Esophagus squamous epithelium (tissue), 5 donors: Measurements from ENCODE around the gene MATK. TPM values are rescaled to one million over a fixed set of nuclear protein-coding genes. Genes with fewer than 3 reads are reported as not detected.

Experiments
- DNase-seq: peaks from one replicate; lab custom pipeline; 2025; lab: John Stamatoyannopoulos, UW
- H3K27ac ChIP-seq, 4 donors: fragments of 200-600 bp; sonication (generic); one replicate each; pipeline ENCODE4 v1.5.1; 2016 to 2019; ENCODE audit warnings: mild to moderate bottlenecking in 1 of 4
- H3K27me3 ChIP-seq, 4 donors: fragments of 200-600 bp; sonication (generic); 1 replicate in 3 of 4; 2 replicates in 1 of 4; pipeline versions ENCODE4 v1.5.1 to v1.6.0; 2017 to 2021; ENCODE audit warnings: antibody characterized with exemption in 1 of 4
- H3K36me3 ChIP-seq, 3 donors: fragments of 200-600 bp; sonication (generic); one replicate each; pipeline ENCODE4 v1.5.1; 2016 to 2019
- H3K4me1 ChIP-seq, 3 donors: fragments of 200-600 bp; sonication (generic); one replicate each; pipeline ENCODE4 v1.5.1; 2017 to 2019
- H3K4me3 ChIP-seq, 4 donors: fragments of 200-600 bp; sonication (generic); 1 replicate in 3 of 4; 2 replicates in 1 of 4; pipeline ENCODE4 v1.5.1; 2016 to 2019; ENCODE audit warnings: mild to moderate bottlenecking in 2 of 4, moderate library complexity in 1 of 4
- H3K9me3 ChIP-seq, 3 donors: fragments of 200-600 bp; sonication (generic); one replicate each; pipeline ENCODE4 v1.5.1; 2016 to 2019
- CTCF ChIP-seq, 6 experiments: fragments of 450-650 bp in 4 of 6; fragments of 200-600 bp in 2 of 6; sonication (generic) in 2 of 6; IDR thresholded peaks; one replicate each; pipeline ENCODE4 v1.5.1; 2016 to 2019; ENCODE audit warnings: antibody characterized with exemption in 6 of 6, mild to moderate bottlenecking in 4 of 6, moderate library complexity in 4 of 6
- POLR2A ChIP-seq, 4 donors: fragments of 450-650 bp; IDR thresholded peaks; one replicate each; pipeline ENCODE4 v1.6.1; 2017; ENCODE audit warnings: antibody characterized with exemption in 4 of 4, mild to moderate bottlenecking in 4 of 4, moderate library complexity in 3 of 4
- WGBS, 2 donors: methylation state at CpG; one replicate each; pipeline ENCODE4 v1.1.5; 2018; 5-methylcytosine and 5-hydroxymethylcytosine counted together
- intact Hi-C: fragments of 100-400 bp; cut with DNase I; formaldehyde crosslinking; loops from one replicate; pipeline ENCODE4 v1.15.0; 2022
- total RNA-seq, 4 donors: library from RNA; depleted of rRNA; stranded (reverse); fragments of >200 nt; gene quantifications; one replicate each; pipeline ENCODE4 v1.1.0, GENCODE V29; 2016
- donor health status: DM: yes; HTN: yes; CAD: no.

MATK gene
- total RNA-seq, 4 donors from 2014 or later = 1.1 to 4.4 (median 2.1) TPM; not detected in 1

- peaks cover 4 to 7% (median 6%) of the 10 kb centered on the region in 3 donors for H3K4me1 ChIP-seq
- TF ChIP-seq POLR2A (IDR thresholded peaks at IDR 0.05) = no peak
- TF ChIP-seq CTCF (IDR thresholded peaks at IDR 0.05) = no peak
- no peaks in the 10 kb centered on the region for H3K9me3 ChIP-seq
- no peak overlapping the region for H3K4me3 ChIP-seq
- intact Hi-C loops = no loop called here
- no peak for DNase-seq
- 84 to 94% methylated on average over 2 of the region's 2 CpGs for WGBS, 2 donors
- no peak overlapping the region for H3K27ac ChIP-seq
- H3K27me3 ChIP-seq = peaks cover 0 to 54% (median 0%) of the 10 kb centered on the region in 4 donors
- H3K36me3 ChIP-seq = no peaks in the 10 kb centered on the region
Measured at GRCh38 chr19:3796358-3796757, 10.2 kb upstream of the MATK start.

- no peaks in the 10 kb centered on the region for H3K4me1 ChIP-seq
- H3K36me3 ChIP-seq = no peaks in the 10 kb centered on the region
- no peak overlapping the region for H3K4me3 ChIP-seq
- DNase-seq = no peak
- no peaks in the 10 kb centered on the region for H3K9me3 ChIP-seq
- no peak for TF ChIP-seq CTCF (IDR thresholded peaks at IDR 0.05)
- TF ChIP-seq POLR2A (IDR thresholded peaks at IDR 0.05) = no peak
- intact Hi-C loops = no loop called here
- WGBS, 2 donors = 81% methylated on average over 3 of the region's 3 CpGs
- H3K27me3 ChIP-seq = peaks cover 0 to 43% (median 0%) of the 10 kb centered on the region in 4 donors
- H3K27ac ChIP-seq = no peak overlapping the region
Measured at GRCh38 chr19:3793799-3794198, 7.6 kb upstream of the MATK start.

GRCh38 chr19:3792114-3792513 lies 5.9 kb upstream of the MATK start:
- Histone ChIP-seq H3K9me3 (no peaks in the 10 kb centered on the region), H3K4me1 (no peaks in the 10 kb centered on the region), H3K27me3 (peaks cover 0 to 32% (median 0%) of the 10 kb centered on the region in 4 donors), H3K36me3 (no peaks in the 10 kb centered on the region), H3K4me3 (no peak overlapping the region), H3K27ac (no peak overlapping the region)
- 59 to 69% methylated on average over 3 of the region's 3 CpGs for WGBS, 2 donors
- TF ChIP-seq POLR2A (IDR thresholded peaks at IDR 0.05) = no peak
- no peak for TF ChIP-seq CTCF (IDR thresholded peaks at IDR 0.05)
- DNase-seq = no peak
- intact Hi-C loops = no loop called here

GRCh38 chr19:3790941-3791340 lies 4.8 kb upstream of the MATK start:
- intact Hi-C loops = no loop called here
- Histone ChIP-seq H3K9me3 (no peaks in the 10 kb centered on the region), H3K4me3 (no peak overlapping the region), H3K27ac (no peak overlapping the region), H3K4me1 (peaks cover 0 to 2% (median under 1%) of the 10 kb centered on the region in 3 donors), H3K27me3 (peaks cover 0 to 37% (median 0%) of the 10 kb centered on the region in 4 donors), H3K36me3 (no peaks in the 10 kb centered on the region)
- no peak for TF ChIP-seq CTCF (IDR thresholded peaks at IDR 0.05)
- TF ChIP-seq POLR2A (IDR thresholded peaks at IDR 0.05) = no peak
- 84 to 86% methylated on average over 7 of the region's 7 CpGs for WGBS, 2 donors
- no peak for DNase-seq

GRCh38 chr19:3790209-3790734 lies 4.1 kb upstream of the MATK start:
- Histone ChIP-seq H3K27me3 (peaks cover 0 to 44% (median 0%) of the 10 kb centered on the region in 4 donors), H3K36me3 (no peaks in the 10 kb centered on the region), H3K4me3 (no peak overlapping the region), H3K27ac (no peak overlapping the region), H3K9me3 (no peaks in the 10 kb centered on the region), H3K4me1 (peaks cover 6 to 9% (median 7%) of the 10 kb centered on the region in 3 donors)
- intact Hi-C loops = no loop called here
- 69 to 95% methylated on average over 4 of the region's 6 CpGs for WGBS, 2 donors
- DNase-seq = no peak
- TF ChIP-seq POLR2A (IDR thresholded peaks at IDR 0.05) = no peak
- no peak for TF ChIP-seq CTCF (IDR thresholded peaks at IDR 0.05)
